K562 (cell line): ENCODE data around the gene SLC27A6. TPM values are rescaled to one million over a fixed set of nuclear protein-coding genes. Genes with fewer than 3 reads are reported as not detected.

Experiments used
- ARID1B ChIP-seq: fragments of 450-650 bp; IDR thresholded peaks from 2 replicates; pipeline ENCODE4 v1.6.1; 2016; ENCODE audit warnings: antibody characterized with exemption, mild to moderate bottlenecking, inconsistent platforms
- E4F1 ChIP-seq: fragments of 250-450 bp; sonication (Bioruptor Pico); IDR thresholded peaks from 2 replicates; pipeline ENCODE4 v1.5.0; 2021; ENCODE audit warnings: mild to moderate bottlenecking, borderline replicate concordance
- FOXK2 ChIP-seq, 2 experiments: fragments of 450-650 bp; IDR thresholded peaks in 1 of 2; conservative IDR thresholded peaks in 1 of 2; 2 replicates each; pipeline ENCODE4 v1.6.1; 2016; ENCODE audit warnings: low read depth in 2 of 2, mild to moderate bottlenecking in 1 of 2
- IRF9 ChIP-seq: fragments of 450-650 bp; IDR thresholded peaks from 2 replicates; pipeline ENCODE4 v1.6.1; 2016; ENCODE audit warnings: missing biosample characterization, missing genetic modification characterization
- POLR2AphosphoS5 ChIP-seq: IDR thresholded peaks from 2 replicates; pipeline ENCODE4 v1.6.1; 2011; ENCODE audit warnings: mild to moderate bottlenecking, low read depth, low read length, moderate library complexity; ENCODE audit not compliant: control insufficient read depth, insufficient read depth
- RREB1 ChIP-seq: fragments of 250-450 bp; sonication (Bioruptor Pico); IDR thresholded peaks from 2 replicates; pipeline ENCODE4 v1.4.0; 2020
- SIN3A ChIP-seq, 2 experiments: fragments of 150-350 bp in 1 of 2; IDR thresholded peaks; 2 replicates each; pipeline ENCODE4 v1.6.1; 2011 to 2016; ENCODE audit warnings: borderline replicate concordance in 2 of 2, low read depth in 2 of 2, low read length in 2 of 2, mild to moderate bottlenecking in 2 of 2, moderate library complexity in 2 of 2; ENCODE audit not compliant: control insufficient read depth in 1 of 2
- SIX5 ChIP-seq, 2 experiments: IDR thresholded peaks; 2 replicates each; pipeline ENCODE4 v1.6.1; 2011; ENCODE audit warnings: low read length in 2 of 2, borderline replicate concordance in 1 of 2, low read depth in 1 of 2, mild to moderate bottlenecking in 1 of 2, moderate library complexity in 1 of 2; ENCODE audit not compliant: insufficient read depth in 1 of 2
- SOX6 ChIP-seq: fragments of 450-650 bp; IDR thresholded peaks from 2 replicates; pipeline ENCODE4 v1.6.1; 2014; ENCODE audit warnings: mild to moderate bottlenecking
- STAG1 ChIP-seq: sonication (generic); formaldehyde crosslinking; IDR thresholded peaks from 2 replicates; pipeline ENCODE4 v1.5.0; 2020; ENCODE audit warnings: missing genetic modification reagents, borderline replicate concordance
- STAT5B ChIP-seq: fragments of 250-450 bp; sonication (Bioruptor Pico); IDR thresholded peaks from 2 replicates; pipeline ENCODE4 v1.8.0; 2021; ENCODE audit warnings: mild to moderate bottlenecking, inconsistent platforms
- U2AF1 ChIP-seq: fragments of 200-400 bp; formaldehyde crosslinking; optimal IDR thresholded peaks from 2 replicates; pipeline ENCODE3; 2017; ENCODE audit warnings: mild to moderate bottlenecking, low read depth, low read length, moderate library complexity
- ZNF3 ChIP-seq: fragments of 250-450 bp; sonication (Bioruptor Pico); IDR thresholded peaks from 2 replicates; pipeline ENCODE4 v1.5.0; 2021; ENCODE audit warnings: mild to moderate bottlenecking, moderate library complexity
- ZNF384 ChIP-seq: IDR thresholded peaks from 2 replicates; pipeline ENCODE4 v1.6.1; 2012; ENCODE audit warnings: low read depth, low read length, improper control_type of control experiment
- ZNF586 ChIP-seq: fragments of 450-650 bp; formaldehyde crosslinking; conservative IDR thresholded peaks from 2 replicates; pipeline ENCODE4 v1.4.0; 2020; ENCODE audit warnings: mild to moderate bottlenecking, moderate library complexity
- ZNF695 ChIP-seq: fragments of 450-650 bp; formaldehyde crosslinking; IDR thresholded peaks from 2 replicates; pipeline ENCODE4 v1.4.0; 2020; ENCODE audit warnings: mild to moderate bottlenecking, moderate library complexity
- polyA plus RNA-seq, 8 experiments: library from polyadenylated mRNA; depleted of rRNA in 4 of 8; stranded (reverse) in 5 of 8; unstranded in 3 of 8; fragments of >200 nt; fragmentation: Nextera tagmentation in 2 of 8; fragmentation: Illumina TruSeq in 1 of 8; extraction: Ambion mirVana in 2 of 8; extraction: Trizol in 1 of 8; gene quantifications; 2 replicates each; pipeline versions ENCODE4 v1.2.1 to v1.2.3, GENCODE V29; 2011 to 2014; ENCODE audit warnings: inconsistent platforms in 1 of 8, missing spikeins in 1 of 8
- total RNA-seq, 7 experiments: library from RNA; depleted of rRNA in 6 of 7; stranded (reverse); fragments of >200 nt in 6 of 7; fragmentation: Illumina TruSeq in 2 of 7; extraction: Trizol in 2 of 7; gene quantifications; 2 replicates each; pipeline versions ENCODE4 v1.2.1 to v1.2.3, GENCODE V29; 2011 to 2021; ENCODE audit warnings: low replicate concordance in 1 of 7

SLC27A6 gene
- total and polyA plus RNA-seq, 9 of the 15 experiments (the other 6 are each of a cell fraction or from before 2014, with no cell fraction given), result 0.56 to 1.9 (median 1.2) TPM

GRCh38 chr5:129082225-129083136 lies 117.2 kb downstream of the SLC27A6 start (continued):
- TF ChIP-seq RREB1, result no peak
- TF ChIP-seq FOXK2 (conservative IDR thresholded peaks at IDR 0.05 in 1 of 2, IDR thresholded peaks at IDR 0.05 in 1 of 2; ENCODE audit: low read depth in 2 of 2), result peak in 1 of 2 experiments; percentile 44; a peak in 2 of 4 replicates
- TF ChIP-seq SIX5 (IDR thresholded peaks at IDR 0.05; ENCODE audit: borderline replicate concordance in 1 of 2, insufficient read depth in 1 of 2, low read depth in 1 of 2, low read length in 2 of 2), result no peak
- TF ChIP-seq ARID1B, result peak; percentile 98
- no peak for TF ChIP-seq U2AF1
- no peak for TF ChIP-seq ZNF3 (CRISPR knock-in tag)
- peak; percentile 85 for TF ChIP-seq SOX6
- no peak for TF ChIP-seq E4F1 (CRISPR knock-in tag)
- TF ChIP-seq STAG1 (CRISPR knock-in tag), result no peak
- TF ChIP-seq ZNF695 (CRISPR knock-in tag), result no peak
- 0 out of 2 replicates have a peak, but pooled peaks have one; percentile 1 for TF ChIP-seq ZNF384
- no peak for TF ChIP-seq SIN3A (IDR thresholded peaks at IDR 0.05; ENCODE audit: borderline replicate concordance in 2 of 2, control insufficient read depth in 1 of 2, low read depth in 2 of 2, low read length in 2 of 2)
- peak; percentile 54; the same call in 1 of the 2 replicates for TF ChIP-seq IRF9
- TF ChIP-seq STAT5B (CRISPR knock-in tag), result no peak
- TF ChIP-seq POLR2AphosphoS5, result peak; percentile 47
- TF ChIP-seq ZNF586 (CRISPR knock-in tag), result no peak
